ENCODE results near the gene KRT79.
"Not testable (repeated sequence)": the region's sequence is repeated elsewhere in the genome, so short reads cannot be mapped to it uniquely, and the experiment has no call there.

KRT79 gene

GRCh38 chr12:52797529-52797894, 36.6 kb downstream of the KRT79 start:
- Histone ChIP-seq H3K9ac (ENCODE audit: low read depth, low read length) (no peak overlapping the region), H3K27me3 (ENCODE audit: insufficient read depth, low read length) (no peaks in the 10 kb centered on the region), H3K9me3 (ENCODE audit: insufficient read depth, low read depth, low read length) (no peaks in the 10 kb centered on the region), H3K4me1 (ENCODE audit: insufficient read depth, low read length) (peaks cover 14% of the 10 kb centered on the region; the same call in 1 of the 2 replicates), H3K4me3 (ENCODE audit: low read length) (no peak overlapping the region), H3K36me3 (ENCODE audit: insufficient read depth, low read length) (no peaks in the 10 kb centered on the region), H3K27ac (ENCODE audit: low read depth, low read length) (no peak overlapping the region)

GRCh38 chr12:52796839-52797528, 37.1 kb downstream of the KRT79 start:
- WGBS, result 97% methylated on average over 3 of the region's 3 CpGs
- H3K9me3 ChIP-seq (ENCODE audit: insufficient read depth, low read depth, low read length), result no peaks in the 10 kb centered on the region

GRCh38 chr12:52796429-52796794, 37.7 kb downstream of the KRT79 start:
- no peaks in the 10 kb centered on the region for H3K9me3 ChIP-seq (ENCODE audit: insufficient read depth, low read depth, low read length)
- H3K4me3 ChIP-seq (ENCODE audit: low read length), result no peak overlapping the region
- no peaks in the 10 kb centered on the region for H3K36me3 ChIP-seq (ENCODE audit: insufficient read depth, low read length)
- WGBS, result 98% methylated on average over 3 of the region's 3 CpGs
- H3K9ac ChIP-seq (ENCODE audit: low read depth, low read length), result no peak overlapping the region
- H3K27ac ChIP-seq (ENCODE audit: low read depth, low read length), result no peak overlapping the region
- H3K27me3 ChIP-seq (ENCODE audit: insufficient read depth, low read length), result no peaks in the 10 kb centered on the region
- peaks cover 14% of the 10 kb centered on the region; the same call in 1 of the 2 replicates for H3K4me1 ChIP-seq (ENCODE audit: insufficient read depth, low read length)

More at GRCh38 chr12:52796839-52797528, 37.1 kb downstream of the KRT79 start:
- Histone ChIP-seq H3K4me1 (ENCODE audit: insufficient read depth, low read length) (peaks cover 14% of the 10 kb centered on the region; the same call in 1 of the 2 replicates), H3K27ac (ENCODE audit: low read depth, low read length) (no peak overlapping the region), H3K9ac (ENCODE audit: low read depth, low read length) (no peak overlapping the region), H3K27me3 (ENCODE audit: insufficient read depth, low read length) (no peaks in the 10 kb centered on the region), H3K36me3 (ENCODE audit: insufficient read depth, low read length) (no peaks in the 10 kb centered on the region), H3K4me3 (ENCODE audit: low read length) (no peak overlapping the region)

- H3K4me3 ChIP-seq (ENCODE audit: low read length), result no peak within 1 kb of the TSS
Observed at GRCh38 chr12:52795694-52796428, 38.2 kb downstream of the KRT79 start, which contains the start of gene KRT3. KRT3 (minus strand) TSS chr12:52796117; CDS start chr12:52796042, 75 bp downstream.

GRCh38 chr12:52795332-52795674, 38.8 kb downstream of the KRT79 start:
- not testable (repeated sequence) for H3K9me3 ChIP-seq (ENCODE audit: insufficient read depth, low read depth, low read length); H3K36me3 ChIP-seq (ENCODE audit: insufficient read depth, low read length); H3K27ac ChIP-seq (ENCODE audit: low read depth, low read length); H3K27me3 ChIP-seq (ENCODE audit: insufficient read depth, low read length); H3K4me1 ChIP-seq (ENCODE audit: insufficient read depth, low read length); H3K9ac ChIP-seq (ENCODE audit: low read depth, low read length); H3K4me3 ChIP-seq (ENCODE audit: low read length)
- WGBS, result 95% methylated on average over 2 of the region's 2 CpGs

More at GRCh38 chr12:52795694-52796428, 38.2 kb downstream of the KRT79 start, which contains the start of gene KRT3:
- H3K9me3 ChIP-seq (ENCODE audit: insufficient read depth, low read depth, low read length), result no peaks in the 10 kb centered on the region
- H3K4me1 ChIP-seq (ENCODE audit: insufficient read depth, low read length), result peaks cover 13% of the 10 kb centered on the region; the same call in 1 of the 2 replicates
- 92% methylated on average over 17 of the region's 17 CpGs for WGBS
- no peak within 1 kb of the TSS for H3K27ac ChIP-seq (ENCODE audit: low read depth, low read length)
- no peaks in the 10 kb centered on the region for H3K27me3 ChIP-seq (ENCODE audit: insufficient read depth, low read length)
- no peaks in the 10 kb centered on the region for H3K36me3 ChIP-seq (ENCODE audit: insufficient read depth, low read length)
- no peak within 1 kb of the TSS for H3K9ac ChIP-seq (ENCODE audit: low read depth, low read length)

GRCh38 chr12:52794479-52795331, 39.4 kb downstream of the KRT79 start:
- Histone ChIP-seq H3K36me3 (ENCODE audit: insufficient read depth, low read length) (no peaks in the 10 kb centered on the region), H3K27me3 (ENCODE audit: insufficient read depth, low read length) (no peaks in the 10 kb centered on the region), H3K4me1 (ENCODE audit: insufficient read depth, low read length) (0 out of 2 replicates have a peak, but pooled peaks cover 1% of the 10 kb centered on the region), H3K9ac (ENCODE audit: low read depth, low read length) (no peak overlapping the region), H3K4me3 (ENCODE audit: low read length) (no peak overlapping the region), H3K9me3 (ENCODE audit: insufficient read depth, low read depth, low read length) (no peaks in the 10 kb centered on the region), H3K27ac (ENCODE audit: low read depth, low read length) (no peak overlapping the region)
- WGBS, result 89% methylated on average over 5 of the region's 5 CpGs

- Histone ChIP-seq H3K9me3 (ENCODE audit: insufficient read depth, low read depth, low read length) (no peaks in the 10 kb centered on the region), H3K4me3 (ENCODE audit: low read length) (no peak overlapping the region), H3K9ac (ENCODE audit: low read depth, low read length) (no peak overlapping the region), H3K27ac (ENCODE audit: low read depth, low read length) (no peak overlapping the region), H3K4me1 (ENCODE audit: insufficient read depth, low read length) (no peaks in the 10 kb centered on the region), H3K27me3 (ENCODE audit: insufficient read depth, low read length) (no peaks in the 10 kb centered on the region), H3K36me3 (ENCODE audit: insufficient read depth, low read length) (no peaks in the 10 kb centered on the region)
- 95% methylated on average over 10 of the region's 10 CpGs for WGBS
Observed at GRCh38 chr12:52792185-52793029, 41.7 kb downstream of the KRT79 start.

- WGBS, result 93% methylated on average over 12 of the region's 12 CpGs
Observed at GRCh38 chr12:52791271-52792184, 42.6 kb downstream of the KRT79 start.

GRCh38 chr12:52790427-52791270, 43.5 kb downstream of the KRT79 start:
- H3K36me3 ChIP-seq (ENCODE audit: insufficient read depth, low read length), result no peaks in the 10 kb centered on the region
- no peak overlapping the region for H3K4me3 ChIP-seq (ENCODE audit: low read length)
- WGBS, result 91% methylated on average over 19 of the region's 19 CpGs
- H3K4me1 ChIP-seq (ENCODE audit: insufficient read depth, low read length), result no peaks in the 10 kb centered on the region
- no peaks in the 10 kb centered on the region for H3K27me3 ChIP-seq (ENCODE audit: insufficient read depth, low read length)
- H3K27ac ChIP-seq (ENCODE audit: low read depth, low read length), result no peak overlapping the region
- no peak overlapping the region for H3K9ac ChIP-seq (ENCODE audit: low read depth, low read length)
- no peaks in the 10 kb centered on the region for H3K9me3 ChIP-seq (ENCODE audit: insufficient read depth, low read depth, low read length)

More at GRCh38 chr12:52791271-52792184, 42.6 kb downstream of the KRT79 start:
- no peak overlapping the region for H3K4me3 ChIP-seq (ENCODE audit: low read length)
- no peaks in the 10 kb centered on the region for H3K27me3 ChIP-seq (ENCODE audit: insufficient read depth, low read length)
- H3K4me1 ChIP-seq (ENCODE audit: insufficient read depth, low read length), result no peaks in the 10 kb centered on the region
- no peak overlapping the region for H3K9ac ChIP-seq (ENCODE audit: low read depth, low read length)
- no peaks in the 10 kb centered on the region for H3K9me3 ChIP-seq (ENCODE audit: insufficient read depth, low read depth, low read length)
- H3K36me3 ChIP-seq (ENCODE audit: insufficient read depth, low read length), result no peaks in the 10 kb centered on the region
- H3K27ac ChIP-seq (ENCODE audit: low read depth, low read length), result no peak overlapping the region
